ENCODE measurements around the gene DZIP1L.

DNA sequence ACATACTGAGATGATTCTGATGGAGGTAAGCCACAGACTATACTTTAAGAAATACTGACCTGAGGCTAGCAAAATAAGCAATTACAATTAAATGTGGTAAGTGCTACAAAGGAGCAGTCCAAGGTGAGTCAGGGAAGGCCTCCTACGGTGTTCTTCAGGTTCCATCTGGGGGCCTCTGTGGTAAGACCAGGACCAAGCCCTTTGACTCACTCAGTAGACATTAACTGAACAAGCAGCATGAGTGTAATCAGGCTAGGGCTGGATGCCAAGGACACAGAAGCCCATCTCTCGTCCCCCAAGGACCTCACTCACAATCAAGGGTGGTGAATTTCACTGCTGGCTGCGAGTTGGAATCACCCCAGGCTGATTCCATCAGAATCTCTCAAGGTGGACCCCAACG, 37.3 kb downstream of the DZIP1L start:
- TF ChIP-seq, protein P1, sequence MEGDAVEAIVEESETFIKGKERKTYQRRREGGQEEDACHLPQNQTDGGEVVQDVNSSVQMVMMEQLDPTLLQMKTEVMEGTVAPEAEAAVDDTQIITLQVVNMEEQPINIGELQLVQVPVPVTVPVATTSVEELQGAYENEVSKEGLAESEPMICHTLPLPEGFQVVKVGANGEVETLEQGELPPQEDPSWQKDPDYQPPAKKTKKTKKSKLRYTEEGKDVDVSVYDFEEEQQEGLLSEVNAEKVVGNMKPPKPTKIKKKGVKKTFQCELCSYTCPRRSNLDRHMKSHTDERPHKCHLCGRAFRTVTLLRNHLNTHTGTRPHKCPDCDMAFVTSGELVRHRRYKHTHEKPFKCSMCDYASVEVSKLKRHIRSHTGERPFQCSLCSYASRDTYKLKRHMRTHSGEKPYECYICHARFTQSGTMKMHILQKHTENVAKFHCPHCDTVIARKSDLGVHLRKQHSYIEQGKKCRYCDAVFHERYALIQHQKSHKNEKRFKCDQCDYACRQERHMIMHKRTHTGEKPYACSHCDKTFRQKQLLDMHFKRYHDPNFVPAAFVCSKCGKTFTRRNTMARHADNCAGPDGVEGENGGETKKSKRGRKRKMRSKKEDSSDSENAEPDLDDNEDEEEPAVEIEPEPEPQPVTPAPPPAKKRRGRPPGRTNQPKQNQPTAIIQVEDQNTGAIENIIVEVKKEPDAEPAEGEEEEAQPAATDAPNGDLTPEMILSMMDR (IDR thresholded peaks at IDR 0.05; ENCODE audit: low read depth, low read length) = no peak
- TF ChIP-seq POLR2A (IDR thresholded peaks at IDR 0.05; ENCODE audit: extremely low read depth, insufficient read length) (no peak), MAX (IDR thresholded peaks at IDR 0.05; ENCODE audit: low read depth, low read length) (no peak), MYC (IDR thresholded peaks at IDR 0.05; ENCODE audit: low read depth, low read length) (no peak)
